GM19023 (cell line): ENCODE results near the gene TCF19.
"Not testable (repeated sequence)": the region's sequence is repeated elsewhere in the genome, so short reads cannot be mapped to it uniquely, and the experiment has no call there.

Experiments
- ATAC-seq: cut with Tn5 transposase; IDR thresholded peaks from one replicate; pipeline ENCODE4 v1.9.1; 2021; ENCODE audit warnings: mild to moderate bottlenecking, moderate library complexity; ENCODE audit not compliant: unreplicated experiment

TCF19 gene

DNA sequence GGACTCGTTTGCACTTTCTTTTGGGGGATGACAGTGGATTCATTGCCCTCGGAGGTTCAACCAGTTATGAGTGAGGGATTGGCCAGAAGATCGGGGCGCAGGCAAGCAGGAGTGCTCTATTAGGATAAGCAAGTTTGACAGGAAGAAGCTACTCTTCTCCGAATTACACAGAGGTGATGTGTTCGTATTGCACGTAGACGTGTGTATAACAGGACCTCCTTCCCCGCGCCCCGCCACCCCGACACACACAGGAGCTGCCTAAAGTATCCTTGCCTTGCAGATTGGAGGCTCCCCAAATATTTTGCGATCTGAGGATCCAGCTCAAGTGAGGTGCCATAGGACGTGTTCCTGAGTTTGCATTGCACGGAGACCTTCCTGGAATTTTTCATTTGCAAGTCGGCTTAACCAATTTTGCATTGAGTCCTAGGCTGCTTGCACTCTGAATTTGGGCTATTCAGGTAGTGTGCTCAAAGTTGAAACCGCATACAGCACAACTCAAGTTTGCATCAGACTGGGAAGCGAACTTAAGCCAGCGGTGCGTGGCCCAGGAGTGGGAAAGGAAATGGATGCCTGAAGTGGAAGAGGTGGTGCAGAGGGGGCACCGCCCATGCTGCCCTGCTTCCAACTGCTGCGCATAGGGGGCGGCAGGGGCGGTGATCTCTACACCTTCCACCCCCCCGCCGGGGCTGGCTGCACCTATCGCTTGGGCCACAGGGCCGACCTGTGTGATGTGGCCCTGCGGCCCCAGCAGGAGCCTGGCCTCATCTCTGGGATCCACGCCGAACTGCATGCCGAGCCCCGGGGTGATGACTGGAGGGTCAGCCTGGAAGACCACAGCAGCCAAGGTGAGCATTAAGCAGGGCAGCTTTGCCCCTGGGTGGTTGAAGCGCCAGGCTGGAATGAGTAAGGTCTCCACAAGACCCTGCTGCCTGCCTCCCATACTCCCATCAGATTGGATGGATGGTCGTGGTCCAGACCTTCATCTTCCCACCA lies 770 bp downstream of the TCF19 start:
- ATAC-seq: no peak

GRCh38 chr6:31161216-31162126 lies 3.1 kb downstream of the TCF19 start:
- ATAC-seq: no peak

DNA sequence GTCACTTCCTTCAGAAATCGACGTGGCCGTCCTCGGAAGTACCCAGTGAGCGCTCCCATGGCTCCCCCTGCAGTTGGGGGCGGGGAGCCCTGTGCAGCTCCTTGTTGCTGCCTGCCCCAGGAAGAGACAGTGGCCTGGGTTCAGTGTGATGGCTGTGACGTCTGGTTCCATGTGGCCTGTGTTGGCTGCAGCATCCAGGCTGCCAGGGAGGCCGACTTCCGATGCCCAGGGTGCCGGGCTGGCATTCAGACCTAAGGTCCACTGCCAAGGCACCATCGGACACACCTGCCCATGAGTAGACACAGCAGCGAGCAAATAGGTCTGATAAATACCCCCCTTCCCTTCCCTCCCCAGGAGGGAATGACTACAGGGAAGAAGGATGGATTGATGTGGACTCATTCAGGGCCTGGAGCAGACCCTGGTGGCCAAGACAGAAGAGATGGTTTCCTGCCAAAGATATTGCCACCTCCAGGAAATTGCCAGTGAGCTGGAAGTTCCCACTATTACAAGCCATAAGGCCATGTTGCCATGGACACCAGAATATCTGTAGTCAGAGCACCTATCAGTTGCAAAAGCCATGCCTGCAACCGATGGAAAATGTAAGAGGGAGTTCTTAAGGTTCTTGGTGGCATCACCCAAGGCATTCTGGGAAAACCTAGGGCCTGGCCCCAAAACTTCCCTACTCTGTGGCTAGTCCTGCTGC lies 4.2 kb downstream of the TCF19 start:
- ATAC-seq: no peak

GRCh38 chr6:31163922-31164321 lies 5.5 kb downstream of the TCF19 start:
- ATAC-seq: no peak

DNA sequence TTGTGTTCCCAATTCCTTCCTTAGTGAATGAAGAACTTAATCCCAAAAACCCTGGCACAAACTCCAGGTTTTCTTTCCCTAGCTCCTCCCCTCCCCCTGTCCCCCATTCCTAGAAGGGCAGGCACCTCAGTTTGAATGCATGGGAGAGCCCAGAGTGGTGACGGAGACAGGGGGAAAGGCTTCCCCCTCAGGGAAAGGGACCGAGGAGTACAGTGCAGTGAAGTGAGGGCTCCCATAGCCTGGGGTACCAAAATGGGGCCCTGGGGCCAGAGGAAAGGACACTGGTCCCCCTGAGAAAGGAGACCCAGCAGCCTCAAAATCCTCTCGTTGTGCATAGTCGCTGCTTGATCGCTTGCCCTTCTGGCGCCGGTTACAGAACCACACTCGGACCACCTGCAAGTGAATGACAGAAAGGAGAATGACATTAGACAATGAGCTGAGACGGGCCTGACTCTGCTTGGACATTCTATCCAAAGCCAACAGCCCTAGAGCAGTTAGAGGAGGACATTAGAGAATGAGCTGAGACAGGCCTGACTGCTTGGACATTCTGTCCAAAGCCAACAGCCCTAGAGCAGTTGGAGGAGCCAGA lies 6.2 kb downstream of the TCF19 start:
- not testable (repeated sequence) for ATAC-seq

DNA sequence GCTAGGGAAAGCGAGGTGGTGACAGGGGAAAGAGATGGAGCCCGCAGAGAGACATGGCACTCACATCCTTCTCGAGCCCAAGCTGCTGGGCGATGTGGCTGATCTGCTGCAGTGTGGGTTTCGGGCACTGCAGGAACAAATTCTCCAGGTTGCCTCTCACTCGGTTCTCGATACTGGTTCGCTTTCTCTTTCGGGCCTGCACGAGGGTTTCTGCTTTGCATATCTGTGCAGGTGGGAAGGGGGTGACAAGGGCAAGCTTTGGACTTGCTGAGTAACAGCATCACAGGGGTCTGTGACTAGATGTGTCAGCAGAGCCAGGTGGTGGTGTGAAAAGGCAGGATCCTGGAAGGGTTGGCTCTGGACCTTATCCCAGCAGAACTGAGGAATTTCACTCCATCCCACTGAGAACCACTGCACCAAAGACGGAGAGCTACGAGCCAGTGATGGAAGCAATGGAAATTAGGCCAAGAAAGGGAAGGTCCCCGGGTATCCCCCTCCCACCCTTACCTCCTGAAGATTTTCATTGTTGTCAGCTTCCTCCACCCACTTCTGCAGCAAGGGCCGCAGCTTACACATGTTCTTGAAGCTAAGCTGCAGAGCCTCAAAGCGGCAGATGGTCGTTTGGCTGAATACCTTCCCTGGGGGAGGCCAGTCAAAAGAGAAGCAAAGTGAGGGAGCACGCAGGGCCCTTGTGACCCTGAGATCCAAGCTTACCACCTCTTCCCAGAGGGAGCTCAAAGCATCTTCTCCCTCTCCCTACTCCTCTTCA lies 6.9 kb downstream of the TCF19 start:
- ATAC-seq: peak; percentile 80

DNA sequence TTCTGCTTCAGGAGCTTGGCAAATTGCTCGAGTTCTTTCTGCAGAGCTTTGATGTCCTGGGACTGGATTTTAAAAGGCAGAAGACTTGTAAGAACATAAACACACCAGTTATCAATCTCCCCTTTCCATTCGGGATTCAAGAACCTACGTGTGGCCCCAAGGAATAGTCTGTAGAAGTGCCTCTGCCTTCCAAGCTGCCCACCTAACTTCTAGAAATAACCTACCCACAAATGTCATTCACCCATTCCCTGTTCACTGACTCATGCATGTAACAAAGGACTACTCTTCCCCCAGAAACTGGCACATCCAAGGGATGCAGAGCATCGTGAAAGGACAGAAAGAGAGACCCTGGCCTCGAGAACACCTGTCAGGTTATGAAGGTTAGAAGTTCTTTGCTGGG lies 7.6 kb downstream of the TCF19 start:
- ATAC-seq: no peak

- ATAC-seq: no peak
These were observed 10.2 kb downstream of the TCF19 start for GRCh38 chr6:31168606-31169005.

DNA sequence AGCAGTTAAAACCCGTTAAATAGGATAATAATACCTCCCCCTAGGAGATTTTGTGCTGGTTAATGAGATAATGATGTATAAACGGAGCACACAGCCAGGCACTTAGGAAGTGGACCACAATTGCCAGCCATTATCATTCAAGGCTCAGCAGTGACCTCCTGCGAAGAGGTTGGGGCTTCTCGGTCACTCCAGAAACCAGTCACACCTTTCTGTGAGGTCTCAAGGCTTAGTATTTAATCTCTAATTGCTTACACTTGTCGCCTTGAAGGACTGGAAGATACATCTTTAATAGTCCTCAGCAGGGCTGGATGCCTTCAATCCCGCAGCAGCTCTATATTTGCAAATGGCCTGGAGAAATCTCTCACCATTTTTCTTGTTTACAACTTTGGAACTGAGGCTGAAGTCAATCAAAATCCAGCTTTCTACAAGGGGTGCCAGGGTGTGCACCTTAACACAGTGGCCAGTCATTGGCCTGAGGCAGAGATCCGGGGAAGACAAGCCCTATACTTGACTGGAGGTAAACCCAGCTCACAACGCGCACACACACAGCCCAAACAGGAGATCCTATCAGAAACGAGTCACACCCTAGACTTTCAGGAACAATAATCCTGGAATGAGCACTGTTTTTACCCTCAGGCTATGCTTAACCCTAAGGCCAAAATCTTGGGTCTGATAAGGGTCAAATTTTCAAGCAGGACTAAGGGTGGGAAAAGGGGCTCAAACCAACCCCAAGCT lies 10.9 kb downstream of the TCF19 start:
- ATAC-seq: no peak

GRCh38 chr6:31169858-31170599 lies 11.6 kb downstream of the TCF19 start:
- not testable (repeated sequence) for ATAC-seq

GRCh38 chr6:31170600-31170881 lies 12.2 kb downstream of the TCF19 start, which contains the start of gene POU5F1:
TSS of gene POU5F1 (minus strand) at chr6:31170682. CDS start at chr6:31170620, 62 bp downstream.
- no peak for ATAC-seq

- ATAC-seq: no peak
These were observed 12.7 kb downstream of the TCF19 start for GRCh38 chr6:31170987-31171671.

GRCh38 chr6:31171931-31172905 lies 13.8 kb downstream of the TCF19 start:
- no peak for ATAC-seq

GRCh38 chr6:31172973-31173384 lies 14.6 kb downstream of the TCF19 start:
- ATAC-seq: no peak

- no peak for ATAC-seq
These were observed 15.0 kb downstream of the TCF19 start for GRCh38 chr6:31173406-31173805.

DNA sequence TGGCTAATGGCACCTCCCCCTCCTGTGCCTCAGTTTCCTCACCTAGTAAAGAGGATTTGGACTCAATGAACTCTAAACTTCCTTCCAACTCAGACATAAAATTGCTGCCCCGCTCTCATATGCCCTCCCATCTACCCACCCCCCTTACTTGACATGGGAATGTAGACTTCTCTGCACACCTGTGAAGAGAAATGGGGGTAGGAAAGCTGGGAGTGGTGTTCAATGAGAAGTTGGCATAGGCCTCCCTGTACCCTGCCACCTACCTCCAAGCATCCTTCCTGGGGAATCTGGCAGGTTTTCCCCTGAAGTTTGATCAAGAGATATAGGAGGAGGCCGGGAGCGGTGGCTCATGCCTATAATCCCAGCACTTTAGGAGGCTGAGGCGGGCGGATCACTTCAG lies 16.0 kb downstream of the TCF19 start:
- ATAC-seq: no peak

DNA sequence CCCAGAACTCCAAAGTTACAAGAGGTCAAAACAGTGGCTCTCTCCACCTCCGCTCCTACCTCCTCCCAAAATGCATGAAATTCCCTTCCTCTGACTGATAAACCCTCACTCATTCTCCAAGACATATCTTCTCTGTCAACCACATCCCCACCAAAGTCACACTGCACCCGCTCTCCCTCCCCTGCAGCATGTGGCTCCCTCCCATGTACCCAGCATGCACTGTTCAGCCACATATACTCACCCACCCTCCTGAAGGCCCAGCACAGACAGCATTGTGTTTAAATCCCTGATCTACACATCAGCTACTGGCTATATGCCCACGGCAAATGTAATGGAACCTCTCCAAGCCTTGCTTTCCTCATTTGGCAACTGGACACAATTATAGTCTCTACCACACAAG lies 17.6 kb downstream of the TCF19 start:
- ATAC-seq: no peak
